Breast epithelium (tissue), 3 donors: ENCODE measurements around the gene PKD1.

Experiments used
- POLR2A ChIP-seq: fragments of 450-650 bp; IDR thresholded peaks from one replicate; pipeline ENCODE4 v1.6.1; 2016; ENCODE audit warnings: antibody characterized with exemption, mild to moderate bottlenecking, moderate library complexity
- POLR2AphosphoS5 ChIP-seq, 3 donors: sonication (generic); formaldehyde crosslinking; IDR thresholded peaks; one replicate each; pipeline ENCODE4 v1.6.1; 2017; ENCODE audit warnings: antibody characterized with exemption in 3 of 3
- TF ChIP-seq, protein P1 (sequence below), 3 donors: fragments of 450-650 bp; IDR thresholded peaks; one replicate each; pipeline ENCODE4 v1.5.1; 2016 to 2017; ENCODE audit warnings: antibody characterized with exemption in 3 of 3, mild to moderate bottlenecking in 3 of 3, moderate library complexity in 3 of 3

DNA sequence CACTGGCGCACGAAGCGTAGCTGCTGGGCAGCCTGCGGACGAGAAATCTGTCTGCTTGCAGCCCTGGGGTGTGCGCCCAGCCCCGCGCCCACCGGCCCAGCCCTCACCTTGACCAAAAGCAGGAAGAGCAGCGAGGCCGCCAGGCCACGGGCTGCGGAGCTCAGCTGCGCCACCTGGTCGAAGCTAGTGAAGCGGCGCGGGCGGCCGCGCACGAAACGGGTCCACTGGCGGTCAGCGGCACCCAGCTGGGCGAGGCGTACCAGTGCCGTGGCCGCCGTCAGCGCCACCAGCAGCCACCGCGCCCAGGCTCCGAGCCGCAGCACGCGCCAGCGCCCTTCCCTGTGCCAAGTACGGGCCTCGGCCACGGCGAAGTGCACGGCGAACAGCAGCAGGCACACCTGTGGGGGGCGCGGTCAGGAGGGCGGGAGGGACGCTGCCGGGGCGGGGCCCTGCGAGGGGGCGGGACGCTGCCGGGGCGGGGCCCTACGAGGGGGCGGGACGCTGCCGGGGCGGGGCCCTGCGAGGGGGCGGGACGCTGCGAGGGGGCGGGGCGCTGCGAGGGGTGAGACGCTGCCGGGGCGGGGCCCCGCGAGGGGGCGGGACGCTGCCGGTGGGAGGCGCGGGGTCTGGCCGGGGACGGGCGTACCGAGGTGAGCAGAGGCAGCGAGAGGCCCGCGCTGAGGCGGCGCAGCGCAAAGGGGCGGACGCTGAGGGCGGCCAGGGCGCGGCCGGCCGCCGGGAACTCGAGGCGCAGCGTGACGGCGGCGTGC, 44.7 kb downstream of the PKD1 start:
- TF ChIP-seq, protein P1, sequence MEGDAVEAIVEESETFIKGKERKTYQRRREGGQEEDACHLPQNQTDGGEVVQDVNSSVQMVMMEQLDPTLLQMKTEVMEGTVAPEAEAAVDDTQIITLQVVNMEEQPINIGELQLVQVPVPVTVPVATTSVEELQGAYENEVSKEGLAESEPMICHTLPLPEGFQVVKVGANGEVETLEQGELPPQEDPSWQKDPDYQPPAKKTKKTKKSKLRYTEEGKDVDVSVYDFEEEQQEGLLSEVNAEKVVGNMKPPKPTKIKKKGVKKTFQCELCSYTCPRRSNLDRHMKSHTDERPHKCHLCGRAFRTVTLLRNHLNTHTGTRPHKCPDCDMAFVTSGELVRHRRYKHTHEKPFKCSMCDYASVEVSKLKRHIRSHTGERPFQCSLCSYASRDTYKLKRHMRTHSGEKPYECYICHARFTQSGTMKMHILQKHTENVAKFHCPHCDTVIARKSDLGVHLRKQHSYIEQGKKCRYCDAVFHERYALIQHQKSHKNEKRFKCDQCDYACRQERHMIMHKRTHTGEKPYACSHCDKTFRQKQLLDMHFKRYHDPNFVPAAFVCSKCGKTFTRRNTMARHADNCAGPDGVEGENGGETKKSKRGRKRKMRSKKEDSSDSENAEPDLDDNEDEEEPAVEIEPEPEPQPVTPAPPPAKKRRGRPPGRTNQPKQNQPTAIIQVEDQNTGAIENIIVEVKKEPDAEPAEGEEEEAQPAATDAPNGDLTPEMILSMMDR (IDR thresholded peaks at IDR 0.05) = peak in 1 of 3 donors; percentile 21
- TF ChIP-seq POLR2AphosphoS5 (IDR thresholded peaks at IDR 0.05) (no peak), POLR2A (no peak)
